Medulla oblongata (tissue), 1 donor: ENCODE measurements around the gene TP73.

Experiments used
- DNase-seq: peaks from one replicate; pipeline ENCODE4 v3.0.0-alpha.2; 2015; ENCODE audit errors: extremely low spot score

The TP73 gene

GRCh38 chr1:3651930-3652547 lies at the start of gene TP73:
Gene TP73, plus strand, starts transcription at chr1:3652516. Its CDS starts 29,850 bp downstream, at chr1:3682366.
- no peak for DNase-seq

- no peak for DNase-seq
These were observed 49.2 kb upstream of the TP73 start for GRCh38 chr1:3603156-3603555.

- no peak for DNase-seq
These were observed 48.5 kb upstream of the TP73 start for GRCh38 chr1:3603571-3604467.

DNA sequence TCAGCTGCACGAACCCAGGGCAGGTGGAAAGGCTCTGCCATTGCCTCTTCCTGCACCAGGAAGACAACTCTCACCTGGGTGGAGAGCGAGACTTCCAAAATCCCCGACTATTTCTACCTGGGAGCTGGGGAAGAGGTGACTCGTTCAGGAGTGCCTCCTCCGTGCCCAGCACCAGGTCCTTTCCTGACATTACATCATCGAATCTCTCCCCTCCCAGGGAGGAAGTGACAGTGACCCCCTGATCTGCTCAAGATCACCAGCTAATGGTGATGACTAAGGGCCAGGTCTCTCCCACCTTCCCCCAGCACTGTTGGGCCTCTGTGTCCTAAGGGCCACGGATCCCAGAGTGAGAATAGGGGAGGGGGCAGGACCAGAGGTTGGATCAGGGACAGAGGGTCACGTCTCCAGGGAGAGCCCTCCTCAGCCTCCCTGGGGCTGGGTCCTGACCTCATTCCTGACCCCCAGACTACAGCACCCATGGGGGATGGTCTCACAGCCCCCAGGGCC lies 47.8 kb upstream of the TP73 start:
- no peak for DNase-seq

- DNase-seq: no peak
These were observed 47.1 kb upstream of the TP73 start for GRCh38 chr1:3604997-3605823.

DNA sequence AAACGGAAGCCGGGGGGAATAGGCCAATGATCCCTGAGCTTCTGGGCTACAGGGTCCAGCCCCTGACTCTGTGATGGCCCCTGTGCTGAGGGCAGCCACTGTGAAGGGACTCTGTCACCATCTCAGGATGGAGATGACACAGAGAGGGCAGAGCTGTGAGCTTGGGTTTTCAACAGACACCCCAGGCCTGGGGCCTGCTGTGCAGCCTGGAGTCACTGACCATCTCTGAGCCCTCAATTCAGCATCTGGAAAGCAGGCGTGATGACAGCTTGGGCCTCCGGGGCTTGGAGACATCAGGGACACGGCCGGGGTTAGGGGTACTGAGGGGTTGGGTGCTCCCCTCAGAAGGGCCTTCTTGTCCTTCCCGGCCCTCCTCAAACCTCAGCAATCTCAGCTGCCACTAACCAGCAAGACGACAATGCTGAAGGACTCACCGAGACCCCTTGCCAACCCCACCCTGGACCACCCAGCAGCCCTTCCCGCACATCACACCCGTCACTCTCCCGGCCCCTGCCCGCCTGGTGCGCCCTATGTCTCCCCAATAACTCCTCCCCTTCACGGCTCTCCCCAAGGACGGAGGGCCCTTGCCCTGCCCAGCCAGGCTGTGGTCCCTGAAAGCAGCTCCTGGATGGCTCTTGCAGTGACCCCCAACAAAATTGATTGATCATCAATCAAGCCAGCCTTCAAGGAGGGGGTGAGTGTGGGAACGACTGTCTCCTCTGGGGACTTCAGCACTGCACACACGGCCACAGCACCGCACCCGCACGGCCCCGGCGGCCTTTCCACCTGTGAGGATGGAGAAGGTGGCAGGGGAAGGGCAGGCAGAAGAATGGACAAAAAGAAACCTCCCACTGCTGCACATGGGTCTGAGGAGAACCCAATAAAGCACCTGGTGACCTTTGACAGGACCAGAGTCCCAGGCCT lies 45.3 kb upstream of the TP73 start:
- no peak for DNase-seq

GRCh38 chr1:3607703-3608065 lies 44.6 kb upstream of the TP73 start:
- DNase-seq: no peak

GRCh38 chr1:3608154-3608553 lies 44.2 kb upstream of the TP73 start:
- DNase-seq: no peak

DNA sequence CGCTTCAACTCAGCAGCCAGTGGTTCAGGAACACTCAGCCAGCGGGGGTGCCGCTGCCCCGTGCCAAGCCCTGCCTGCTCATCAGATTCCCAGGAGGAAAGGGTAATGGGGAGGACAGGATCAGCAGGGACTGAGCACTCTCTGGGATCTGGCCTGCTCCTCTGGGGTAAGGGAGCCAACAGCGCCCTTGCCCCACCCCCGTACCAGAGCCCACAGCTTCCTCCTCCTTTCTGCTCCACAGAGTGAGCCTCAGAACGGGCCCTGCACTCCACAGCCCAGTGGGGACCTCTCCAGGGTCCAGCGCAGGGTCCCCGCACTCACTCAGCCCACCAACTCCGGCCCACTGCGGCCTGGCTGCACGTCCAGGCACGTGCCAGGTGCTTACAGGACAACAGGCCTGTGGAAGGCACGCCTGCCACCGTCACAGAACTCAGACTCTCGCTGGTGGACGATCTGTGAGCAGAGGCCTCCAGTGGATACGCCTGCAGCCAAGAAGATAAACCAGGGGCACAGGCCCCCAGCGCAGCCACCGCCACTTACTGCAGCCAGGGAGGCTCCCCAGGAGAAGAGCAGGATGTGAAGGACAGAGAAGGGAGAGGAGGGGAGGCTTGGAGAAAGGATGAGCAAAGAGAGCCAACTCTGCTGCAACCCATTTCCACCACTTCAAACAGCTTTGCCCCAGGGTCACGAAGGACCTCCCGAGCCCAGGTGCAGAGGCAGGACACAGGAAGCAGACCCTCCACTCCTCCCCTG lies 43.1 kb upstream of the TP73 start:
- DNase-seq: no peak

- DNase-seq: no peak
These were observed 42.4 kb upstream of the TP73 start for GRCh38 chr1:3609769-3610526.

- no peak for DNase-seq
These were observed 41.7 kb upstream of the TP73 start for GRCh38 chr1:3610527-3611169.

DNA sequence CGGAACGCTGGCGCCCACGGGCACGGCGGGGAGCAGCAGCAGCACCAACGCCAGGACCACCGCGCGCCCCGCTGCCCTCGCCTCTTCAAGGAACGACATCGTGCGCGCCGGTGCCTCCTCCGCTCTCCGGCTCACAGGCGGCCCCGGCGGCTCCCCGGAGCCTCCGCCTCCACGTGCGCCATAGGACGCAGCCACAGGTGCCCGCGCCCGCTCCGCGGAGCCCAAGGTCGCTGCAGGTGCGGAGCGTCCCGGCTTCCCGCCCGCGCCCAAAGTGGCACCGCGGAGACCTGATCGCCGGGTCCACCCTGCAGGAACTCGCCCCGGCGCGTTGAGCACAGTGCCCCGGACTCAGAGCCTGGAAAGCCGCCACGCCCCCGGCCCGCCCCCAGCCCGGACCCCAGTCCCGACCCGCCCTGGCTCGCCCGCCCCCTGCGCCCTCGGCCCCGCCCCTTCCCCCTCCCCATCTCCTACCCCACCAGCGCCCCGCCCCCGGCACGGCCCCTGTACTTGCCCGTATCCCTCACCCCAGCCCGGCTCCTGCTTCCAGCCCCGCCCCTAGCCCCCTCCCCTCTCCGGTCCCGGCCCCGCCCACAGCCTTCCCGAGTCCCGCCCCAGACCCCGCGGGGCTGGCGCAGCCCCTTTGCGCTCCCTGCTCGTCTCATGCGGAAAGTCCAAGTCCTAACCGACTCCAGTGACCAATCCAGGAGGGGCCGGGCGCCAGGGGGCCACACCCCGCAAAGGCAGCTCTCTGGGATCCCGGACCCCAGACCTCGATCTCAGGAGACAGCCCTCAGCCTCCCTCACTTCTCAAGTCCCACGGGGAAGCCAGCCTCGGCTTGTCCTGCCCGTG lies 40.9 kb upstream of the TP73 start, which contains the start of gene MEGF6:
MEGF6 (minus strand) TSS at position 339 of the 850 bp plus-strand sequence; CDS start at position 99, 240 bp downstream.
- DNase-seq: no peak

GRCh38 chr1:3612123-3612522 lies 40.2 kb upstream of the TP73 start:
- no peak for DNase-seq

- no peak for DNase-seq
These were observed 37.3 kb upstream of the TP73 start for GRCh38 chr1:3614755-3615742.

DNA sequence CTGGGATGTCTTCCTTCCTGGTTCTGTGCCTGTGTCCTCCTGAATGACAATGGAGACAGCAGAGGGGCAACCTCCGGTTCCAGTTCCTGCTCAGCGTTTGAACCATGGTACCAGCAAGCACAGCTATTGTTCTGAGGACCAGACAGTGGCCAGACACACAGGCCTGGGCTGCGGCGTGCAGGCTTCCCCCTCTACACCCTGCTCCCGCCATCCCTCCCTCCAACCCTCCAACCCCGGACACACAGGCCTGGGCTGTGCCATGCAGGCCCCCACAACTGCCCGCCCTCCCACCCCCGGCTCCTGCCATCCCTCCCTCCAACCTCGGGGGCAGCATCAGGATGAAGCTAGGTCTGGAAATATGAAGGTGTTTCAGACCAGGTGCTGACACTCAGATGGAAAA lies 35.5 kb upstream of the TP73 start:
- DNase-seq: no peak

GRCh38 chr1:3617806-3618345 lies 34.4 kb upstream of the TP73 start:
- DNase-seq: no peak

DNA sequence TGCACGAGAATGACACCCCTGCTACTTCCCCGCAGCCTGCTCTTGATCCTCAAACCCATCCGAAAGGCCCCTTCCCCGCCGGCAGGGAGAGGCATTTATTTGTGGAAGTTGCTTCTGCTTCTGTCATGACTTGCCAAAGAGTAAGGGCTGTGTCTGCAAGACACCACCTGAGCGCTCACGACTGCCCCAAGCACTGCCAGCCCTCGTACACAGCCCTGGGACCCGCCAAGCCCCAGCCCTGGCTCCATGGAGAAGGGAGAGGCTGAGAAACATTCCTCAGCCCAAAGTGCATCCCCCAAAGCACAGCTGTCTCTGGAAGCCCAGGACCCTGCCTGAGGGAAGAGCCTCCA lies 33.8 kb upstream of the TP73 start:
- no peak for DNase-seq
